WTC11 (cell line): Measurements from ENCODE around the gene GINS1. TPM values are rescaled to one million over a fixed set of nuclear protein-coding genes. Genes with fewer than 3 reads are reported as not detected.

ENCODE experiments used
- AR ChIP-seq: fragments of 250-450 bp; sonication (Bioruptor Pico); IDR thresholded peaks from 2 replicates; pipeline ENCODE4 v1.9.0; 2021; ENCODE audit warnings: mild to moderate bottlenecking
- ATF1 ChIP-seq: sonication (generic); formaldehyde crosslinking; IDR thresholded peaks from 2 replicates; pipeline ENCODE4 v1.8.1; 2023; ENCODE audit warnings: mild to moderate bottlenecking, moderate library complexity, missing genetic modification reagents
- ATF3 ChIP-seq: sonication (generic); formaldehyde crosslinking; conservative IDR thresholded peaks from 2 replicates; pipeline ENCODE4 v1.8.1; 2022; ENCODE audit warnings: mild to moderate bottlenecking, missing genetic modification reagents
- CBFB ChIP-seq: sonication (generic); formaldehyde crosslinking; IDR thresholded peaks from 2 replicates; pipeline ENCODE4 v1.8.1; 2022; ENCODE audit warnings: mild to moderate bottlenecking, low read depth, missing genetic modification reagents
- CREM ChIP-seq: sonication (generic); formaldehyde crosslinking; IDR thresholded peaks from 2 replicates; pipeline ENCODE4 v1.8.1; 2022; ENCODE audit warnings: mild to moderate bottlenecking, missing genetic modification reagents, moderate library complexity
- CTCF ChIP-seq: fragments of 200-600 bp; IDR thresholded peaks from 2 replicates; pipeline ENCODE4 v1.8.0; 2022; ENCODE audit warnings: antibody characterized with exemption
- EMX1 ChIP-seq: fragments of 250-450 bp; sonication (Bioruptor Pico); IDR thresholded peaks from 2 replicates; pipeline ENCODE4 v1.8.0; 2021; ENCODE audit warnings: mild to moderate bottlenecking
- ESRRA ChIP-seq: sonication (generic); formaldehyde crosslinking; IDR thresholded peaks from 2 replicates; pipeline ENCODE4 v1.8.1; 2022; ENCODE audit warnings: mild to moderate bottlenecking, missing genetic modification reagents, borderline replicate concordance
- ETV6 ChIP-seq: sonication (generic); formaldehyde crosslinking; IDR thresholded peaks from 2 replicates; pipeline ENCODE4 v1.8.1; 2022; ENCODE audit warnings: mild to moderate bottlenecking, missing genetic modification reagents
- FOXK1 ChIP-seq: sonication (generic); formaldehyde crosslinking; IDR thresholded peaks from 2 replicates; pipeline ENCODE4 v1.8.0; 2022; ENCODE audit warnings: mild to moderate bottlenecking, moderate library complexity, missing genetic modification reagents
- GTF2I ChIP-seq: fragments of 250-450 bp; sonication (Bioruptor Pico); conservative IDR thresholded peaks from 2 replicates; pipeline ENCODE4 v1.4.0; 2021; ENCODE audit warnings: mild to moderate bottlenecking
- HMGA2 ChIP-seq: fragments of 250-450 bp; sonication (Bioruptor Pico); IDR thresholded peaks from 2 replicates; pipeline ENCODE4 v1.4.0; 2021; ENCODE audit warnings: mild to moderate bottlenecking, moderate library complexity
- HMGXB4 ChIP-seq: sonication (generic); formaldehyde crosslinking; IDR thresholded peaks from 2 replicates; pipeline ENCODE4 v1.8.1; 2023; ENCODE audit warnings: mild to moderate bottlenecking, moderate library complexity, missing genetic modification reagents
- JAZF1 ChIP-seq: fragments of 250-450 bp; sonication (Bioruptor Pico); IDR thresholded peaks from 2 replicates; pipeline ENCODE4 v1.9.0; 2021; ENCODE audit warnings: moderate library complexity, mild to moderate bottlenecking, inconsistent platforms
- MYBL2 ChIP-seq: sonication (generic); formaldehyde crosslinking; IDR thresholded peaks from 2 replicates; pipeline ENCODE4 v1.8.1; 2023; ENCODE audit warnings: mild to moderate bottlenecking, moderate library complexity, missing genetic modification reagents
- NFYB ChIP-seq: sonication (generic); formaldehyde crosslinking; conservative IDR thresholded peaks from 2 replicates; pipeline ENCODE4 v1.8.0; 2022; ENCODE audit warnings: low read depth, missing genetic modification reagents
- NR2C2 ChIP-seq: sonication (generic); formaldehyde crosslinking; IDR thresholded peaks from 2 replicates; pipeline ENCODE4 v1.8.0; 2022; ENCODE audit warnings: mild to moderate bottlenecking, missing genetic modification reagents
- NR3C1 ChIP-seq: sonication (generic); formaldehyde crosslinking; conservative IDR thresholded peaks from 2 replicates; pipeline ENCODE4 v1.8.1; 2023; ENCODE audit warnings: low read depth, mild to moderate bottlenecking, missing genetic modification reagents
- OVOL2 ChIP-seq: fragments of 250-450 bp; sonication (Bioruptor Pico); IDR thresholded peaks from 2 replicates; pipeline ENCODE4 v1.9.0; 2021; ENCODE audit warnings: mild to moderate bottlenecking, borderline replicate concordance
- PRRX2 ChIP-seq: fragments of 250-450 bp; sonication (Bioruptor Pico); IDR thresholded peaks from 2 replicates; pipeline ENCODE4 v1.8.0; 2021; ENCODE audit warnings: mild to moderate bottlenecking
- SMAD4 ChIP-seq: sonication (generic); formaldehyde crosslinking; IDR thresholded peaks from 2 replicates; pipeline ENCODE4 v1.8.0; 2022; ENCODE audit warnings: mild to moderate bottlenecking, missing genetic modification reagents
- TCF7 ChIP-seq: sonication (generic); formaldehyde crosslinking; IDR thresholded peaks from 2 replicates; pipeline ENCODE4 v1.8.0; 2022; ENCODE audit warnings: mild to moderate bottlenecking, low read depth, missing genetic modification reagents, moderate library complexity
- ZBTB21 ChIP-seq: sonication (generic); formaldehyde crosslinking; IDR thresholded peaks from 2 replicates; pipeline ENCODE4 v1.8.1; 2023; ENCODE audit warnings: mild to moderate bottlenecking, missing genetic modification reagents, borderline replicate concordance
- ZBTB43 ChIP-seq: sonication (generic); formaldehyde crosslinking; IDR thresholded peaks from 2 replicates; pipeline ENCODE4 v1.8.1; 2023; ENCODE audit warnings: mild to moderate bottlenecking, missing genetic modification reagents
- ZMAT4 ChIP-seq: fragments of 250-450 bp; sonication (Bioruptor Pico); IDR thresholded peaks from 2 replicates; pipeline ENCODE4 v1.9.0; 2021; ENCODE audit warnings: mild to moderate bottlenecking
- ZNF263 ChIP-seq: sonication (generic); formaldehyde crosslinking; IDR thresholded peaks from 2 replicates; pipeline ENCODE4 v1.8.1; 2022; ENCODE audit warnings: low read depth, mild to moderate bottlenecking, moderate library complexity, missing genetic modification reagents
- ZNF396 ChIP-seq: fragments of 250-450 bp; sonication (Bioruptor Pico); IDR thresholded peaks from 2 replicates; pipeline ENCODE4 v1.8.0; 2021; ENCODE audit warnings: mild to moderate bottlenecking, moderate library complexity, borderline replicate concordance
- ZNF416 ChIP-seq: fragments of 250-450 bp; sonication (Bioruptor Pico); IDR thresholded peaks from 2 replicates; pipeline ENCODE4 v1.9.0; 2021; ENCODE audit warnings: mild to moderate bottlenecking, inconsistent platforms
- total RNA-seq: library from RNA; stranded (reverse); gene quantifications from 3 replicates; pipeline ENCODE4 v1.2.3, GENCODE V29; 2021

GINS1 gene
- total RNA-seq, 1 experiment from 2014 or later = 70.4 TPM

GRCh38 chr20:25390538-25391528 is 16.6 kb upstream of the GINS1 start, which contains the start of gene ABHD12 (continued):
- TF ChIP-seq ATF3 (CRISPR knock-in tag) = no peak
- TF ChIP-seq ZMAT4 (CRISPR knock-in tag) = no peak
- no peak for TF ChIP-seq ATF1 (CRISPR knock-in tag)
- TF ChIP-seq HMGXB4 (CRISPR knock-in tag) = no peak; the same call in 1 of the 2 replicates
- TF ChIP-seq JAZF1 (CRISPR knock-in tag) = no peak
- no peak for TF ChIP-seq TCF7 (CRISPR knock-in tag)
- TF ChIP-seq ZNF396 (CRISPR knock-in tag) = no peak
- TF ChIP-seq CREM (CRISPR knock-in tag) = peak; percentile 54; the same call in 1 of the 2 replicates
- TF ChIP-seq SMAD4 (CRISPR knock-in tag) = no peak
- TF ChIP-seq GTF2I = no peak
- no peak for TF ChIP-seq ZBTB21
- TF ChIP-seq NR3C1 = no peak
- no peak for TF ChIP-seq AR (CRISPR knock-in tag)
- TF ChIP-seq FOXK1 = peak; percentile 60; the same call in 1 of the 2 replicates
- no peak for TF ChIP-seq ZBTB43 (CRISPR knock-in tag)
- TF ChIP-seq OVOL2 = no peak
- TF ChIP-seq CBFB (CRISPR knock-in tag) = no peak
- TF ChIP-seq NFYB (CRISPR knock-in tag) = 0 out of 2 replicates have a peak, but pooled peaks have one; percentile 14
- no peak for TF ChIP-seq PRRX2 (CRISPR knock-in tag)
- TF ChIP-seq ZNF263 = no peak
- peak; percentile 64; the same call in 1 of the 2 replicates for TF ChIP-seq MYBL2 (CRISPR knock-in tag)
- peak; percentile 88 for TF ChIP-seq ETV6
- TF ChIP-seq CTCF = no peak
- no peak for TF ChIP-seq EMX1 (CRISPR knock-in tag)
- TF ChIP-seq ZNF416 (CRISPR knock-in tag) = 0 out of 2 replicates have a peak, but pooled peaks have one; percentile 58
- no peak for TF ChIP-seq ESRRA (CRISPR knock-in tag)
- TF ChIP-seq NR2C2 (CRISPR knock-in tag) = no peak
- no peak for TF ChIP-seq HMGA2
